Left renal pelvis (tissue), 4 donors: Measurements from ENCODE around the gene STPG3. TPM values are rescaled to one million over a fixed set of nuclear protein-coding genes. Genes with fewer than 3 reads are reported as not detected.

ENCODE experiments used
- DNase-seq, 4 donors: peaks; one replicate each; pipeline ENCODE4 v3.0.0-alpha.2; 2013; ENCODE audit warnings: low read depth in 4 of 4, low spot score in 3 of 4
- polyA plus RNA-seq, 4 donors: library from polyadenylated mRNA; unstranded; fragments of 120-200 nt; gene quantifications; one replicate each; pipeline ENCODE4 v1.2.1, GENCODE V29; 2013; ENCODE audit not compliant: insufficient read length in 4 of 4

Gene STPG3
- polyA plus RNA-seq, 4 donors, result 0.57 to 4.8 (median 1.7) TPM

DNA sequence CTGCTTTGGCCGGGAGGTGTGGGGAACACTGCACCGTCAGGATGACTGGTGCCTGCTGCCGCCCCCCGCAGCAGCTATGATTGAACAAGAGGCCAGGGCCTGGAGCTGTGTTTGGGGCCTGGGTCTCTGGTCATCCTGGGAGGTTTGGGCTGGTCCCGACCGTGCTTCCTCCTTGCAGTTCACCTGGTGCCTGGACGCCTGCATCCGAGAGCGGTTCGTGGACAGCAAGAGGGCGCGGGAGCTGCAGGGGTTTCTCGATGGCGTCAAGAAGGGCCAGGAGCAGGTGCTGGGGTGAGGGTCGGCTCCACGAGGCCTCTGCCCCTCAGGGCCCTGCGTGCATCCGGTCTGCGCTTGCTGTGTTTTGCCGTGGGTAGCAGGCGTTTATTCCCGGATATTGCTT lies 13.0 kb downstream of the STPG3 start:
- no peak for DNase-seq

DNA sequence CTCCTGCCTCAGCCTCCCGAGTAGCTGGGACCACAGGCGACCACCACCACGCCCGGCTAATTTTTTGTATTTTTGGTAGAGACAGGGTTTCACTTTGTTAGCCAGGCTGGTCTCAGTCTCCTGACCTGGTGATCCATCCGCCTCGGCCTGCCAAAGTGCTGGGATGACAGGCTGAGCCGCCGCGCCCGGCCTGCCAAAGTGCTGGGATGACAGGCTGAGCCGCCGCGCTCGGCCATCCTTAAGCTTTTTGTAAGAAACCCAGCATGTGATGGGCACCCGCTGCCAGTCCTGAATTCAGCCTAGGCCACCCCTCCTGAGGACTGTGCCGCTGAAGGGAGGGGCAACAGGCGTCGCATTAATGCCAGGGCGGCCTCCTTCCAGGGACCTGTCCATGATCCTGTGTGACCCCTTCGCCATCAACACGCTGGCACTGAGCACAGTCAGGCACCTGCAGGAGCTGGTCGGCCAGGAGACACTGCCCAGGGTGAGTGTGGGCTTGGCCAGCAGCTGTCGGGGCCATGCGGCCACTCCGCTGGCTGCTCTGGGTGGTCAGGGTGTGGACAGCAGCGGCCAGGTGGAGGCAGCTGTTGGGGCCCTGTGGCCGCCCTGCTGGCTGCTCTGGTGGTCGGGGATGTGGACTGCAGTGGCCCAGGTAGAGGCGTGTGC lies 14.5 kb downstream of the STPG3 start:
- DNase-seq, result no peak

DNA sequence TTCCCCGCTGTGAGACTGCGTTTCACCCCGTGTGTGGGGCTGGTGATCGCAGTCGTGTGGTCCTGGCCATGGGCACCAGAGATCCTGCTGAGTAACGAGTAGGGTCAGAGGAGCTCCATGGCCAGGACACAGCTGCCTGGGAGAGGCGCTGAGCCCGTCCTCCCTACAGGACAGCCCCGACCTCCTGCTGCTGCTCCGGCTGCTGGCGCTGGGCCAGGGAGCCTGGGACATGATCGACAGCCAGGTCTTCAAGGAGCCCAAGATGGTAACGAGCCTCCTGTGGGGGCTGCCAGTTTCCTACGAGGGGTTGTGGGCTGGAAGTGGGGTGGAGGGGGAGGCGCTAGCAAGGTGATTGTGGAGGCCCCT lies 15.1 kb downstream of the STPG3 start:
- no peak for DNase-seq

DNA sequence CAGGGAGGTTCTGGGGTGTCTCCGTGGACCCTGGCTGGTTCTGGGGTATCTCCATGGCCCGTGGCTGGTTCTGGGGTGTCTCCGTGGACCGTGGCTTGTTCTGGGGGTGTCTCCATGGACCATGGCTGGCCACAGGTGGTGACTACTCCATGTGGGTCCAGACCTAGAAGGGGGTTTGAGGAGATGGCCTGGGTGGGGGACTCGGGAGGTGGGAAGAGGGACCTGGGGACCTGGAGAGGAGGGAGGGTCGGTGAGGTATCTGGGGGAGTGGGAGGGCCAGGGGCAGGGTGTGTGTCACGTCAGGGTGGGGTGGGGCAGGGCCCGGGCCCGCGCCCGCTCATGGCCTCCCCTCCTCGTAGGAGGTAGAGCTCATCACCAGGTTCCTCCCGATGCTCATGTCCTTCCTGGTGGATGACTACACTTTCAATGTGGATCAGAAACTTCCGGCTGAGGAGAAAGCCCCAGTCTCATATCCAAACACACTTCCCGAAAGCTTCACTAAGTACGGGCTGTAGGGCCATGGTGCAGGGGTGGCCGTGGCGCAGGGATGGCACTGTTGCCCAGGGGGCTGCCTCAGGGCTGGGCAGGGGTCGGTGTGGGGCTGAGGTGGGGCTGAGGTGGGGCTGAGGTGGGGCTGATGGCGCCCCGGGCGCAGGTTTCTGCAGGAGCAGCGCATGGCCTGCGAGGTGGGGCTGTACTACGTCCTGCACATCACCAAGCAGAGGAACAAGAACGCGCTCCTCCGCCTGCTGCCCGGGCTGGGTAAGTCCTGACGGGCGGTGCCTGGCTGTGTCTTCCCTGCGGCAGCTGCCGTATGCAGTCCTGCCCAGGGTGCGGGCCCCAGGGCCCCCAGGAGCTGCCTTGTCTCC lies 15.7 kb downstream of the STPG3 start:
- no peak for DNase-seq

DNA sequence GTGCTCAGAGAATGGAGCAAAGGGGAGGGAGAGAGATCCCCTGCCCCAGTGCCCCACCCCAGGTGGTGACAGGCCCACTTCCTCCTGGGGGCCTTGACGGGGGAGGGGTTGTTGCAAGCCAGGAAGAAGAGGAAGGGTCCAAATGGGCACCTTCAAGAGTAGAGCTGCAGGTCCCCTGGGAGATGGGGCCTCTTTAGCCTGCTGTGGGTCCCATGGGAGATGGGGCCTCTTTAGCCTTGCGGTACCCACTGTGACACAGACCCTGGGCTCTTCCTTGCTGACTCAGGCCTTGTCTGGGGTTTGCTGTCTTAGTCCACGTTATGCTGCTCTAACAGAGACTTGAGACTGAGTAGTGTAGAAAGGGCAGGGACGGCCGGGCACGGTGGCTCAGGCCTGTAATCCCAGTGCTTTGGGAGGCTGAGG lies 16.9 kb downstream of the STPG3 start:
- DNase-seq, result no peak

DNA sequence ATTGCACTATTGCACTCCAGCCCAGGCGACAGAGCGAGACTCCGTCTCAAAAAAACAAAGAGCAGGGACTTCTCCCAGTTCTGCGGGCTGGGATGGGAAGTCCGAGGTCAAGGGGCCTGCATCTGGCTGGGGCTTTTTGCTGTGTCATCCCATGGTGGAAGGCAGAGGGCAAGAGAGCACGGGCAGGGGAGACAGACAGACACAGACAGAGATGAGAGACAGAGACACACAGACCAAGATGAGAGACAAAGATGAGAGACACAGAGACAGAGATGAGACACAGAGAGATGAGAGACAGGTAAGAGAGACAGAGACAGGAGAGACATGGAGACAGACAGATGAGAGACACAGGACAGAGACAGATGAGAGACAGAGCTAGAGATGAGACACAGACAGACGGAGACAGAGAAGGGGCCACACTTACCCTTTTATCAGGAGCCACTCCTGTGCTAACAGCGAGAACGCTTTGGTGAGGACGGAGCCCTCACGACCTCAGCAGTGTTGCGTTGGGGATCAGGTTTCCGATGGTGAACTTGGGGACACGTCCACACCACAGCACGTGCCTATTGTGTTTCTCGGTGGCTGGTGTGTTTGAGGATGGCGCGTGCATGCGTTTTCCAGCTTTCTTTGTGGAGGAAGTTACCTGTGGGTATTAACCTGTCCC lies 17.6 kb downstream of the STPG3 start:
- no peak for DNase-seq

DNA sequence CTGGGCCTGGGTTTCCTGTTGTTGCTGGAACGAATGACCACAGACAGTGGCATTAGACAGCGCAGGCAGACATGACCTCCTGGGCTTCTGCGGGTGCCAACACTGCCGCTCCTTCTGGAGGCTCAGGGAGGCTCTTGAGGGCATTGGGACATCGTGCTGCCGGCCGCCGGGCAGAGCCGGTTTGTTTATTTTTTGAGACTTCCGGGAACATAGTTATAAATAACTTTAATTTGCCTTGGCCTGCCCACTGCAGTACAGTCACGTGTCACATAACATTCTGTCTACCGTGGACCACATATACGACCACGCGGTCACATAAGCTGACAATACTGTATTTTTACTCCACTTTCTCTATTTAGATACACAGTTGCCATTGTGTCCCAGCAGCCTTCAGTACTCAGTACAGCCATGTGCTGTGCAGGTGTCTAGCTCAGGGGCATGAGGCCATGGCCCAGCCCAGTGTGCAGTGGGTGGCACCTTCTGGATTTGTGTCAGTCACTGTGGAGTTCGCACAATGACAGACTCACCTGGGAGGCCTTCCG lies 18.2 kb downstream of the STPG3 start:
- DNase-seq, result no peak

DNA sequence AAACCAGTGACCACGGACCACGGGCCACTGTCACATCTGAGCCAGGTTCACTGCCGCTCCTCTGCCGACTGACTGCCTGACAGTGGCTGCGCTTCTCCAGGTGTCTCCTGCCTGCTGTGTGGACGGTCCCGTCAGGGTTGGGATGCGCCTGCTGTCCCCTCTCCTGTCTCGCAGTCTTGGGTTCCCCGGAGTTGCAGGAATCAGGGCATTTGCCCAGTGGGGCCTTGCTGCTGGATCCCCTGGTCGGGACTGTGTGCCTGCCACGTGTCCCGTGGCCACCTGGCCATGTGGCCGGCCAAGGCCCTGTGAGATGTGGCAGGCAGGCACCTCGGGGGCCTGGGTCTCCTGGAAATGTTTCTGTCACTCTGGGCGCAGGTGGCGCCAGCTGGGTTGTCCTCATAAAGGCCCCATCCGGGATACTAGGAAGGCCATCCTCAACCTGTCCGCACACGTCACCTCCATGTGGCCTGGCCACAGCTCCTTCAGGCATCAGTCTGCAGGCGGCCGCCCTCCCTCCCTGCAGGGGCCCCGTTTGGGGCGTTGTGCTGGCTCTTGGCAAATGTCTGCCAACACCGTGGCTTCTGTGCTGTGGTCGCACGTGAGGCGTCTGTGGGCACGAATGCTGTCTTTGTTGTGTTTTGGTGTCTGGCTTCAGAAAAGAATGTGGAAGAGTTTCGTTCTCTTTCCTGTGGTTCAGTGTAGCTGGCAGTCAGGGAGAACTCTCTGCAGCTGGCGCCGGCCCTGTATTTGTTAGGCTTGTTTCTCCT lies 20.0 kb downstream of the STPG3 start:
- DNase-seq, result no peak

DNA sequence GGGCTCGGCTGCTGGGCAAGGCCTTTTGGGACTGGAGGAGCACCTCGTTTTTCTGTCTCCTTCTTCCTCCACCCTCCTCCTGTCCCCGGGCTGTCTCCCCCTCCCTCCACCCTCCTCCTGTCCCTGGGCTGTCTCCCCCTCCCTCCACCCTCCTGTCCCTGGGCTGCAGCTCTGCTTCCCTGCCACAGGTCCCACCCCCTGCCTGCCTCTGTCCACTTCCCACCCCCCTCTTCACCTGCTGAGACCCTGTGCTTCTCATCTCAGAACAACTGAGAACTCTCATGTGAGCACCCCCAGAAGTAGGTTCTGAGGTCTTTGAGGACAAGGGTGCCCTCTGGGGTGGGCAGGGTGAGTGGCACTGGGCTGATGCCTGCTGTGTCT lies 20.6 kb downstream of the STPG3 start:
- DNase-seq, result no peak

DNA sequence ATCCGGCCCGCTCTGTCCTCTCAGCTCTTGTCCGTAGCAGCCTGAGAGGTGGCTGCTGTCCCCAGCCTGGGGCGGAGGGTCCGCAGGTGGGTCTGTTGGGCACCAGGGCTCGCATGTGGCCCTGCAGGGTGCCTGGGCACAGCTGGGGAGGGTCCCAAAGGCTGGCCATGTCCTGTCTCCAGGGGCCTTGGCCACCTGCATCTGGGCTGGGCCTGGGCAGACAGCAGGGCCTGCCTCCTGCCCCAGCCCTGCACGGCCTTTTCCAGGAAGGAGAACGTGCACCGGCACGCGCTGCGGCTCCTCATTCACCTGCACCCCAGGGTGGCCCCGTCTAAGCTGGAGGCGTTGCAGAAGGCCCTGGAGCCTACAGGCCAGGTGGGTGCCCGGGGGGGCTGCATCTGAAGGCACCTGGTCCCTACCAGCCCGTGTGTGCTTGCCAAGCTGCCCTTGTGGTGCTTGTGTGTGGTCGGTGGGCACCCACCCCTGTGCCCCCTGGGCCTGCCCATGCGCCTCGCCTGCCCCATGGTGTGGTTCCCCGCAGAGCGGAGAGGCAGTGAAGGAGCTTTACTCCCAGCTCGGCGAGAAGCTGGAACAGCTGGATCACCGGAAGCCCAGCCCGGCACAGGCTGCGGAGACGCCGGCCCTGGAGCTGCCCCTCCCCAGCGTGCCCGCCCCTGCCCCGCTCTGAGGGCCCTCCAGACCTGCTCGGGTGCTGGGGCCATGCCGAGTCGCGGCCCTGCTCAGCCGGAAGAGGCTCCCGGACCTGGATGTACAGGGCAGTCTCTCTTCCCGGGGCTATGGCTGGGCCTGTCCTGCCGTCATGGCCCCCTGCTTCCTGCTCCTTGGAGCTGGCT lies 21.4 kb downstream of the STPG3 start:
- no peak for DNase-seq

DNA sequence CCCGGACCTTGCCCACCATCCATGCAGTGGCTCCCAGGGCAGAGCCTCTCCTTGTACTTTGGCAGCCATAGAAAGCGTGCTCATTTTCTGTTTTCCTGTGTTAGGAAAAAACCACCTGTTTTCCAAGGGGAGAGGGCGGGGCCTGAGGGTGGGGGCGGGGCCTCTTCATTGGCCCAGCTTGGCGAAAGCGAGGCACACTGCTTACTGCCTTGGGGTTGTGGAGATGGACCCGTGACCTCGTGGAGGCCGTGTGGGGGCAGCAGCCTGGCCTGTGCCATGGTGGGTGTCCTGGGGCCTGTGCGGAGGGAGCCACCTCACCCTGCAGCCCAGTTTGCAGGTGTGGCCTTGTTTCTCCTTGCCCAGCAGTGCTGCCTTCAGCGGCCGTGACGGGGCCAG lies 22.0 kb downstream of the STPG3 start:
- no peak for DNase-seq

DNA sequence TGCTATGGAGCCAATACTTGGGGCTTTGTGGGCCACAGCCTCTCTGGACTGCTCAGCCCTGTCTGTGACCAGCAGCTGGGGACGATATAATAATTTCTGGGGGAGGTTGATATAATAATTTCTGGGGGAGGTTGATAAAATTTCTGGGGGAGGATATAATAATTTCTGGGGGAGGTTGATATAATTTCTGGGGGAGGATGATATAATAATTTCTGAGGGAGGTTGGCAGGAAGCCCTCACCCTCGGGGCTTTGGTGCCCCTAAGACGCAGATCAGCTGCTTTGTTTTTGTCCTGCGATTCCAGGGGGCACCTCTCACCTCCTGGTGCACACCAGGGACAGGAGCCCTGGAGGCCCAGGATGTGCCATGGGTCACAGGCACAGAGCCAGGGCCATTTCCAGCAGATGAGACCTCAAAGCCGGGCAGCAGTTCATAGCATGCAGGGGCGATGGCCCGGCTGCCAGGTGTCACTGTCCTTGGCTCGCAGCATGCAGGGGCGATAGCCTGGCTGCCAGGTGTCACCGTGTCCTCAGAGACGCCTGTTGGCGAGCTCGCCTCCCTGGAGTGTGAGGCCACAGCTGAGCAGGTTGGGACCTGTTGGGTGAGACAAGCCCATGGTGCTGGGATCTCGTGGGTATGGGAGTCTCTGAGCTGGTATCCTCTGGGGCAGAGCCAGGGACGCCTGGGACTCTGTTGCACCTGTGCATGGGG lies 22.7 kb downstream of the STPG3 start:
- no peak for DNase-seq

DNA sequence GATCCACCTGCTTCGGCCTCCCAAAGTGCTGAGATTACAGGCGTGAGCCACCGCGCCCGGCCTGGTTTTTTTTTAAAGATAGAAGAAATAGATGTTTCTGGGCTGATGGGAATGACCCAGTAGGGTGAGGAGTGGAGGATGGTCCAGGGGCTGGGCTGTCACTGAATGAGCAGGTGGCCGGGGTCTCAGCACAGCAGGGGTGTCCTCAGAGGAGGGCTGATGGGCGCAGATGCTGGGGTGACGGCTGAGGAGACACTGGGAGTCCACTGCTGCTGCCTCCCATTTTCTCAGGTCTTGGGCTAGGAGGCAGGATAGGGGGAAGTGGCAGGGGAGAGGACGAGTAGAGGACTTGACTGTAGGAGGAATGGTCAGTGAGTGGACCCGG lies 24.1 kb downstream of the STPG3 start:
- DNase-seq, result no peak

DNA sequence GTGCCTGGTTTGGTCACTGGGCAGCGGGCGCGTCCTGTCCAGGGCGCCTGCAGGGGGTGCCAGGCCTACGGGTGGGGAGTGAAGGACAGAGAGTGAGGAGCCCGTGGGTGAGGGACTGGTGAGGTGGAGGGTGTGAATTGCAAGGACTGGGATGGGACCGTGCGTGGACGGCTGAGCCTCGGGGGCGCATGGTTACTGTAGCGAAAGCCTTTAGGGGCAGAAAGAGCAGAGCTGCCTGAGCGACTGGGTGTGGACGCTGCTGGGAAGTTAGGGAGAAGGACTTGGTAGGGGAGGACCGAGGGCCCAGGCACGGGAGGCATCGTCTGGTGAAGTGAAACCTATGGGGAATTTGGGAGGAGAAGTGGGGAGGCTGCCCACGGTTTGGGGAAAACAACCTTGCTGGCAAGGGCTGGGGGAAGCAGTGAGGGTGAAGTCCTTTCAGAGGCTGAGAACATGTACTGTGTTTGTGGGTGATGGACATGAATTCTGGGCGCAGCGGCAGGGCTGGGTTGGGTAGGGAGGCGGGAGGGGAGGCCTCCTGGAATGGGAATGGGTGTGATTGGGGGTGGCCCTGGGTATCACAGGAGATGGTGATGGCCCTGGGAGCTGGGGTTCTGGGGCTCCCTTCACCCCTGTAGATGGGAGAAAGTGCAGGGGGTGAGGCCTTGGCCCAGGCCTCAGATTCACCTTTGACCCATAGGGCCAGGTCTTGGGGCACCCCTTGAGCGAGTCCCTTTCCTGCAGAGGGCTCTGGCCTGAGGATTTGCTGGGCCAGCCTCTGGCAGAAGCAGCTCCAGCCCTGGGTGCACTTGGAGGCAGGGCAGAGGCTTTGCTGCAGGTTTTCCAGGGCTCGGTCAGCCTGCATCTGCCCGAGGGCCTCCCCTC lies 24.7 kb downstream of the STPG3 start:
- no peak for DNase-seq

DNA sequence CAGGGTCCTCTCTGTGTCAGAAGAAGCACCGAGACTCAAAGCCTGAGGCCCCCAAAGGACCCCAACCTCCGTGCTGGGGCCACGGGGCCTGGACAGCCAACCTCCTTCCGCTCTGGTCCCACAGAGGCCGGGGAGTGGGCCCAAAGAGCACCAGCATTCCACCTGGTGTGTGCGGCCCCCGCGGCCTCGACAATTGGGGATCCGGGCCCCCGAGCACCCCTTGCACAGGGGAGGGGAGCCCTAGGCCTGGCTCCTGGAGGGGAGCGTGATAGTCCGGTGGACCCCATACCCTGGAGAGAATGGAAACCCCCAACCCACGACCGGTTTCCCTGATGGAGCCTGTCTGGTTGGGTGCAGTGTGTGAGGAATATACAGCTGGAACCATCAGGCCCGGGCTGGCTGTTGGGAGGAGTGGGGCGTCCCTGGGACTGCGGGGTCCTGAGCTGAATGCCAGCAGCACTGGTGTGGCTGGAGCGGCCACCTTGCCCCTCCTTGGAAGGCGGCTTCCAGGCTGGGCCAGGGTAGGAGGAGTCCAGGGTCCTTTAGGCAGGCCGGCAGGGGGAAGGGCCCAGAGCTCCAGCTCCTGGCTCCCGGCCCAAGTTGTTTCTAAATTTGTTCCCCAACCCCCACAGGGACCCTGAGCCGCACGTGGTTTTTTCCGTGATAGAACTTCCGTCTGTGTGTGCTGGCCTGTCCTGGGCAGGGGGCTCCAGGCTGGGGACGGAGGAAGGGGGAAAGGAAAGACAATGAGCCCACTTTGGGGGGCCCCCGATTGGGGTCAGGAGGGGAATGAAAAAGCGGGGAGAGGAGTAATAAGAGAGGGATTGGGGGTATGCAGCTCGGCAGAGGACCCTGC lies 25.6 kb downstream of the STPG3 start:
- no peak for DNase-seq

DNA sequence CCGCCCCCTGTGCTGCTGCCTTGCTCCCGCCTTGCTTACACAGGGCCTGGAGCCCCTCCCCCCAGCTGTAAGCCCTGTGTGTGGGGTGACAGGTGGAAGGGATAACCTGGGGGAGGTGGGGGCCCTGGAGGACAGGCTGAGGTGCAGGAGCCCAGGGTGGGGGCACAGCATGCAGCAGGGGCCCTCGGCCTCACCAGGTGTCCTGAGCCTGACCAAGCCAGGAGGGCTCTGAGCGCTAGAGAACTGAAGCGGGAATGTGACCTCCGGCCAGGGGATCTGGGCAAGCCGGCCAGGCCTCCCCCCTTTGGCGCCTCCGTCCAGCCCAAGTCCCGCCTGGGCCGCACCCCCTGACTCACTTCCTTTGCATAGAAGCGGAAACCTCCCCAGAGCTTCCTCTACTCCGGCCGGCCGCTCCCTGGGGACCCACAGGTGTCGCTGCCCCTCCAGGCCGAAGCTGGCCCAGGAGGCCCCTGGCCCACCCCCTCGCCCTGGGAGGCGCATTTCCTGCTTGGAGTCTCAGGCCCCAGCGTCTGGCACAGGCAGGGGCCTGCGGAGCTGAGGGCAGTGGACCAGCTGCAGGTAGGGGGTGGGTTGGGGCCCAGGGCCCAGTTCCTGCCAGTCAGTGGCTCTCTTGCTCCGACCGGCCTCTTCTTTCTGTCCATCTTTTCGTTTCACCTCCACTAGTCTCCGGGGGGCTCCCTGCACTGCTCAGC lies 26.4 kb downstream of the STPG3 start, which contains the start of gene TOR4A:
Gene TOR4A, plus strand, starts transcription at position 398 of the 713 bp plus-strand sequence. CDS start 964 bp downstream, outside the sequence.
- no peak for DNase-seq
